Measurements from ENCODE around the gene CD48. TPM values are rescaled to one million over a fixed set of nuclear protein-coding genes. Genes with fewer than 3 reads are reported as not detected.

The CD48 gene
- total and polyA plus RNA-seq, 7 donors, result 0.35 to 1.7 (median 0.99) TPM

DNA sequence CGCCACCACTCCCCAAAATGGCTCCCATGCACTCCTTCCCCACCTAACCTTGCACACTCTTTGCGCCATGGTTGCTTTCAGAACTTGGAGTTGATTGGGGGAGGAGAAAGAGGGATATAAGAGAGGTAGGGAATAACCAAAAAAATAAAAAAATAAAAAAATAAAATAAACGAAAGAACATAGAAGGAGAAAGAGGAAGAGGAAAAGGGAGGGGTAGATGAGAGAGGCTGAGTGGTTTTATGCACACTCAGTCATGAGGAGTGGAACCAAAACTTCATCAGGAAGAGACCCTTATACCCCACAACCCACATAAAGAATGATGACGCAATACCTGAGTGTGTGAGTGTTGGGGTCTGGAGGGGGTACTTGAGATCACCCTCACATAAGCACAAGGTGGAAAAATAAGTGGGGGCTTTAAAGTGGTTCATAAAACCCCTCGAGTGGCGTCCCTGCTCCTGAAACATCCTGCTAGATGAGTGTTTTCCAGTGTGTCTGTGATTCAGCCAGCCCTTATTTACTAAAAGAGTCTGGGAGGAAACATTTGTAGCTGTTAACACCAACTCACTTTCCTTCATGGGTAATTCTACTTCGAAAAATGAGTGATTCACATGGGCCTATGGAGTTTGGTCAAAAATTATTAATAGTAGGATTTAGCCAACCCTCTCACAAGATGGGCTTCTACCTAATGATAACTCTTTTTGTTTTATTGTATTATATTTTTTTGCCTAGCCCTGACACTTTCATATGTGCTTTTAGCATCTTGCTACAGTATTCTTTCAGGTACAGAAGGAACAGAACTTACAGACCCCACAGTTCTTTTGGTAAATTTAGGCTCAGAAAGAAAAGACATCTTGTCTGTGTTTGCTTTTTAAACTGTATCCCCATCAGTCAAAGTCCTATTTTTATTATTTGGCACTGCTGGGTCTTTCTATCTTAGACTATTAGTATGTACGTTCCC, 70.0 kb downstream of the CD48 start:
- H3K4me3 ChIP-seq, result no peak overlapping the region
- no peaks in the 10 kb centered on the region for H3K36me3 ChIP-seq (ENCODE audit: insufficient read depth in 1 of 2, low read depth in 1 of 2)
- intact Hi-C loops (cut with DNase I), result no loop called here
- WGBS, 3 donors, result 77 to 83% (median 82%) methylated on average over 8 of the region's 8 CpGs
- H3K9me3 ChIP-seq, result no peaks in the 10 kb centered on the region
- TF ChIP-seq, protein P1, sequence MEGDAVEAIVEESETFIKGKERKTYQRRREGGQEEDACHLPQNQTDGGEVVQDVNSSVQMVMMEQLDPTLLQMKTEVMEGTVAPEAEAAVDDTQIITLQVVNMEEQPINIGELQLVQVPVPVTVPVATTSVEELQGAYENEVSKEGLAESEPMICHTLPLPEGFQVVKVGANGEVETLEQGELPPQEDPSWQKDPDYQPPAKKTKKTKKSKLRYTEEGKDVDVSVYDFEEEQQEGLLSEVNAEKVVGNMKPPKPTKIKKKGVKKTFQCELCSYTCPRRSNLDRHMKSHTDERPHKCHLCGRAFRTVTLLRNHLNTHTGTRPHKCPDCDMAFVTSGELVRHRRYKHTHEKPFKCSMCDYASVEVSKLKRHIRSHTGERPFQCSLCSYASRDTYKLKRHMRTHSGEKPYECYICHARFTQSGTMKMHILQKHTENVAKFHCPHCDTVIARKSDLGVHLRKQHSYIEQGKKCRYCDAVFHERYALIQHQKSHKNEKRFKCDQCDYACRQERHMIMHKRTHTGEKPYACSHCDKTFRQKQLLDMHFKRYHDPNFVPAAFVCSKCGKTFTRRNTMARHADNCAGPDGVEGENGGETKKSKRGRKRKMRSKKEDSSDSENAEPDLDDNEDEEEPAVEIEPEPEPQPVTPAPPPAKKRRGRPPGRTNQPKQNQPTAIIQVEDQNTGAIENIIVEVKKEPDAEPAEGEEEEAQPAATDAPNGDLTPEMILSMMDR (IDR thresholded peaks at IDR 0.05), result no peak
- no peak for DNase-seq
- no peaks in the 10 kb centered on the region for H3K4me1 ChIP-seq
- H3K27ac ChIP-seq, result no peak overlapping the region
- no peak for ATAC-seq
- no peaks in the 10 kb centered on the region for H3K27me3 ChIP-seq (ENCODE audit: insufficient read depth in 3 of 3, low read length in 2 of 3)

DNA sequence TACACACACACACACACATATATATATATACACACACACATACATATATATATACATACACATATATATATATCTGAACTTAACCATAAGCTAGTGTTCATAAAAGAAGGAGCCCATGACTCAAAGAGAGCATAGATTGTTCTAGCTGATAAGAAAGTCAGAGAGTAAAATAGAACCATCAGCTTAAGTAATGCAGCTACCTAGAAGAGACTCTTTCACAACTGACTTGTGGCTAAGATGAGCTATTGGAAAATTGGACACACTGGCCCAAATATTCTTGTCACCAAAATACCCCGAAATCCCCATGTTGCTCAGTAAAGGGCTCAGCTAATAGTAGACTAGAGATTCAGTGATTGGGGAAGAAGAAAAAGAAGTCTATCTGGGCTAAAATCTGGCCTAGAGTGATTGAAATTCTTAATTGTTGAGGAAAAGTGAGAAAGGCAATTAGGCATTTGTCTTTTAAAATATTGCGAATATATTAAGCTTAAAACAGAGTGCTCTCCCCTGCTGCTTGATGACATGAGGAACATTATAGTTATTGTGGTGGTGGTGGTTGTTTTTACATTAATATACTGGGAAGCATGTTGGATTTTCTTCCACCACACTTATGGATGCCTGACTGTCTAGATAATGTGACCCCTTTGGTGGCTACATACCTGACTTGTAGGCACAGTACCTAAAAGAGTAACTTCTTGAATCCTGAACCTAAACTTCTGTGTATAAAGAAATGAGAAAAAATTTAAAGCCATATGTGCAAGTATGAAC, 71.1 kb downstream of the CD48 start:
- no peaks in the 10 kb centered on the region for H3K4me1 ChIP-seq
- intact Hi-C loops (cut with DNase I), result no loop called here
- H3K4me3 ChIP-seq, result no peak overlapping the region
- no peak overlapping the region for H3K27ac ChIP-seq
- H3K9me3 ChIP-seq, result no peaks in the 10 kb centered on the region
- TF ChIP-seq, protein P1 (IDR thresholded peaks at IDR 0.05), result no peak
- DNase-seq (no peak), ATAC-seq (no peak)
- WGBS, 3 donors, result 93 to 97% (median 93%) methylated on average over 2 of the region's 2 CpGs
- no peaks in the 10 kb centered on the region for H3K27me3 ChIP-seq (ENCODE audit: insufficient read depth in 3 of 3, low read length in 2 of 3)
- H3K36me3 ChIP-seq (ENCODE audit: insufficient read depth in 1 of 2, low read depth in 1 of 2), result no peaks in the 10 kb centered on the region

DNA sequence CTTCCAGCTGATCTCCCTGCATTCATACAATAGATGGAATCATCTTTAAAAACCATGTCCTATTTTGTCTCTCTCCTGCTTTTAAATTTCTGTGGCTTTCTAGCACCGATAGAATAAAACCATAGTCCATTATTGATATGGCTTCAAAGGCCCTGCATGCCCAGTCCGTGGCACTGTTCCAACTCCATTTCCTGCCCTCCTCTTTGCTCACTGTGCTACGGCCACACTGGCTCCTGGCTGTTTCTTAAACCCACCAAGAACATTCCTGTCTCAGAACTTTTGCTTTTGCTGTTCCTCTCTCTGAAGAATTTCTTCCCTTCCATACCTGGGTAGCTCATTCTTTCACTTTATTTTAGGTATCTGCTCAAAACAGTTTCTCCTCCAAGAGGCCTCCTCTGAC, 72.0 kb downstream of the CD48 start:
- Histone ChIP-seq H3K4me1 (no peaks in the 10 kb centered on the region), H3K27me3 (ENCODE audit: insufficient read depth in 3 of 3, low read length in 2 of 3) (no peaks in the 10 kb centered on the region), H3K27ac (no peak overlapping the region), H3K9me3 (no peaks in the 10 kb centered on the region), H3K36me3 (ENCODE audit: insufficient read depth in 1 of 2, low read depth in 1 of 2) (no peaks in the 10 kb centered on the region), H3K4me3 (no peak overlapping the region)
- WGBS, 3 donors, result 27 to 40% (median 33%) methylated on average over 3 of the region's 3 CpGs
- ATAC-seq (no peak), DNase-seq (no peak)
- intact Hi-C loops (cut with DNase I), result no loop called here
- TF ChIP-seq, protein P1 (IDR thresholded peaks at IDR 0.05), result no peak

DNA sequence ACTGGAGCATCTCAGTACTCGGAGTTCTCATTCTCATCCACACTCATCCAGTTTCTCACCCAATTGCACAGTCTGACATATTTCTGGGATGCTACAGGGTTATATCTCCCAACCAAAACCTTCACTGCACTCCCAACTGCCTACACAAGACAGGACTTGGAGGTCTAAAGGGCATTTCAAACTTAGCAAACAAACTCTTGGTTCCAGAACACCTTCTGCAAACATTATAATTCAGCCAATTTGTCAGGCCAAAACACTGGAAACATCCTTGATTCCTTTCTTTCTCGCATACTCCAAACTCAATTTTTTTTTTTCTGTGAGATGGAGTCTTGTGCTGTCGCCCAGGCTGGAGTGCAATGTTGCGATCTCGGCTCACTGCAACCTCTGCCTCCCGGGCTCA, 72.7 kb downstream of the CD48 start:
- H3K4me1 ChIP-seq, result no peaks in the 10 kb centered on the region
- H3K36me3 ChIP-seq (ENCODE audit: insufficient read depth in 1 of 2, low read depth in 1 of 2), result no peaks in the 10 kb centered on the region
- no peaks in the 10 kb centered on the region for H3K27me3 ChIP-seq (ENCODE audit: insufficient read depth in 3 of 3, low read length in 2 of 3)
- H3K4me3 ChIP-seq, result no peak overlapping the region
- no peak overlapping the region for H3K27ac ChIP-seq
- TF ChIP-seq, protein P1 (IDR thresholded peaks at IDR 0.05), result no peak
- 90 to 94% (median 93%) methylated on average over 6 of the region's 6 CpGs for WGBS, 3 donors
- intact Hi-C loops (cut with DNase I), result no loop called here
- no peaks in the 10 kb centered on the region for H3K9me3 ChIP-seq
- DNase-seq (no peak), ATAC-seq (no peak)

All from psoas muscle (tissue), 8 donors.